SK-N-SH (cell line): Measurements from ENCODE around the gene WDR27. TPM values are rescaled to one million over a fixed set of nuclear protein-coding genes. Genes with fewer than 3 reads are reported as not detected.

Source experiments
- CTCF ChIA-PET: fragments of 300-600, 350-600 bp; formaldehyde crosslinking; extraction: SDS; loops from one replicate; lab custom pipeline; 2021; lab: Yijun Ruan, JAX
- POLR2A ChIA-PET: fragments of 350-600 bp; sonication (Branson Sonifier 250); formaldehyde crosslinking; extraction: SDS; loops from one replicate; lab custom pipeline; 2020; ENCODE audit warnings: antibody characterized with exemption, inconsistent platforms; lab: Yijun Ruan, JAX
- DNase-seq: peaks from one replicate; pipeline ENCODE4 v3.0.0; 2012
- H2AFZ ChIP-seq: fragments of 200-600 bp; sonication (generic); 2 replicates; pipeline ENCODE4 v1.8.1; 2016; ENCODE audit warnings: antibody characterized with exemption, mild to moderate bottlenecking, low read depth
- H3F3A ChIP-seq: fragments of 200-600 bp; sonication (generic); replicated peaks from 2 replicates; pipeline ENCODE3; 2016; ENCODE audit warnings: antibody characterized with exemption, mild to moderate bottlenecking; ENCODE audit not compliant: insufficient read depth
- H3K27ac ChIP-seq, 2 experiments: fragments of 200-500 bp in 1 of 2; fragments of 200-600 bp in 1 of 2; sonication (Bioruptor generic) in 1 of 2; sonication (generic), shearing (Covaris generic) in 1 of 2; 2 replicates each; pipeline versions ENCODE4 v1.5.1 to v1.6.1; 2014 to 2016; ENCODE audit warnings: low read depth in 2 of 2, inconsistent platforms in 1 of 2, low read length in 1 of 2, mild to moderate bottlenecking in 1 of 2, mixed read lengths in 1 of 2
- H3K27me3 ChIP-seq: fragments of 200-600 bp; sonication (generic), shearing (Covaris generic); 2 replicates; pipeline ENCODE4 v1.6.1; 2016; ENCODE audit warnings: mixed run types; ENCODE audit not compliant: insufficient read depth
- H3K36me3 ChIP-seq, 2 experiments: fragments of 200-500 bp in 1 of 2; fragments of 200-600 bp in 1 of 2; sonication (Bioruptor generic) in 1 of 2; sonication (generic) in 1 of 2; replicated peaks in 1 of 2; 2 replicates each; pipeline versions ENCODE3 to v1.5.1; 2014 to 2016; ENCODE audit warnings: low read length in 1 of 2, mild to moderate bottlenecking in 1 of 2; ENCODE audit not compliant: insufficient read depth in 2 of 2, control insufficient read depth in 1 of 2
- H3K4me1 ChIP-seq, 2 experiments: fragments of 200-500 bp in 1 of 2; fragments of 200-600 bp in 1 of 2; sonication (Bioruptor generic) in 1 of 2; sonication (generic), shearing (Covaris generic) in 1 of 2; 2 replicates each; pipeline versions ENCODE4 v1.5.1 to v1.6.1; 2014 to 2016; ENCODE audit warnings: low read depth in 1 of 2, low read length in 1 of 2, mixed run types in 1 of 2; ENCODE audit not compliant: insufficient read depth in 2 of 2, control insufficient read depth in 1 of 2
- H3K4me2 ChIP-seq: fragments of 200-600 bp; sonication (generic), shearing (Covaris generic); 2 replicates; pipeline ENCODE4 v1.6.1; 2017; ENCODE audit warnings: mixed run types
- H3K4me3 ChIP-seq, 2 experiments: fragments of 200-500 bp in 1 of 2; fragments of 200-600 bp in 1 of 2; sonication (Bioruptor generic) in 1 of 2; sonication (generic), shearing (Covaris generic) in 1 of 2; 2 replicates each; pipeline versions ENCODE4 v1.5.1 to v1.8.1; 2014 to 2016; ENCODE audit warnings: low read depth in 2 of 2, inconsistent platforms in 1 of 2, low read length in 1 of 2, mild to moderate bottlenecking in 1 of 2, mixed read lengths in 1 of 2, moderate library complexity in 1 of 2
- H3K79me2 ChIP-seq: fragments of 200-600 bp; sonication (generic); 2 replicates; pipeline ENCODE4 v1.8.1; 2017; ENCODE audit warnings: mild to moderate bottlenecking; ENCODE audit not compliant: insufficient read depth
- H3K9ac ChIP-seq: fragments of 200-600 bp; sonication (generic); 2 replicates; pipeline ENCODE4 v1.6.1; 2017; ENCODE audit warnings: mixed run types
- H3K9me2 ChIP-seq: fragments of 200-600 bp; sonication (generic); 2 replicates; pipeline ENCODE4 v1.6.1; 2017; ENCODE audit warnings: mixed run types
- H3K9me3 ChIP-seq: fragments of 200-600 bp; sonication (generic); 2 replicates; pipeline ENCODE4 v1.6.1; 2017; ENCODE audit warnings: mixed run types, mild to moderate bottlenecking, moderate library complexity
- H4K20me1 ChIP-seq: fragments of 200-600 bp; sonication (generic); 2 replicates; pipeline ENCODE4 v1.6.1; 2017; ENCODE audit warnings: mild to moderate bottlenecking, mixed run types; ENCODE audit not compliant: insufficient read depth
- EP300 ChIP-seq, 2 experiments: IDR thresholded peaks; 2 replicates each; pipeline versions ENCODE4 v1.4.0 to v1.6.1; 2012; ENCODE audit warnings: borderline replicate concordance in 1 of 2, low read depth in 1 of 2, low read length in 1 of 2
- FOSL2 ChIP-seq: IDR thresholded peaks from 2 replicates; pipeline ENCODE4 v1.4.0; 2012; ENCODE audit warnings: low read depth, mild to moderate bottlenecking, moderate library complexity, borderline replicate concordance
- FOXJ3 ChIP-seq: sonication (generic); formaldehyde crosslinking; IDR thresholded peaks from 2 replicates; pipeline ENCODE4 v1.5.1; 2020; ENCODE audit warnings: mild to moderate bottlenecking, missing genetic modification reagents
- GABPA ChIP-seq: IDR thresholded peaks from 2 replicates; pipeline ENCODE4 v1.4.0; 2012; ENCODE audit warnings: low read depth, mild to moderate bottlenecking
- GATA2 ChIP-seq: sonication (generic); formaldehyde crosslinking; IDR thresholded peaks from 2 replicates; pipeline ENCODE4 v1.5.0; 2020; ENCODE audit warnings: mild to moderate bottlenecking, missing genetic modification reagents
- JUND ChIP-seq: IDR thresholded peaks from 2 replicates; pipeline ENCODE4 v1.4.0; 2012
- MXI1 ChIP-seq: IDR thresholded peaks from 2 replicates; pipeline ENCODE4 v1.6.1; 2012; ENCODE audit warnings: mild to moderate bottlenecking, low read depth, low read length, improper control_type of control experiment
- NFIC ChIP-seq: IDR thresholded peaks from 2 replicates; pipeline ENCODE4 v1.4.0; 2012; ENCODE audit warnings: borderline replicate concordance
- POLR2AphosphoS5 ChIP-seq: IDR thresholded peaks from 2 replicates; pipeline ENCODE4 v1.6.1; 2012; ENCODE audit warnings: low read depth, low read length
- RCOR1 ChIP-seq: fragments of 150-350 bp; IDR thresholded peaks from 2 replicates; pipeline ENCODE4 v1.6.1; 2017; ENCODE audit warnings: antibody characterized with exemption, low read length
- TAF1 ChIP-seq: IDR thresholded peaks from 2 replicates; pipeline ENCODE4 v1.6.1; 2012; ENCODE audit warnings: low read depth, mild to moderate bottlenecking, low read length, moderate library complexity, borderline replicate concordance
- YY1 ChIP-seq: IDR thresholded peaks from 2 replicates; pipeline ENCODE4 v1.4.0; 2012; ENCODE audit warnings: low read depth, mild to moderate bottlenecking
- WGBS: methylation state at CpG from one replicate; pipeline ENCODE4 v1.1.6; 2017; ENCODE audit warnings: low lambda C conversion rate; 5-methylcytosine and 5-hydroxymethylcytosine counted together
- polyA plus RNA-seq, 3 experiments: library from polyadenylated mRNA; depleted of rRNA; stranded (reverse); fragments of >200 nt; gene quantifications; 2 replicates each; pipeline ENCODE4 v1.2.3, GENCODE V29; 2012
- TF ChIP-seq, protein P1 (sequence below): IDR thresholded peaks from 2 replicates; pipeline ENCODE4; 2012
- TF ChIP-seq, protein P2 (sequence below): IDR thresholded peaks from 2 replicates; pipeline ENCODE4 v1.6.1; 2012; ENCODE audit warnings: mild to moderate bottlenecking, low read depth, low read length, moderate library complexity
- TF ChIP-seq, protein P3 (sequence below): fragments of 150-350 bp; IDR thresholded peaks from 2 replicates; pipeline ENCODE4 v1.6.1; 2016; ENCODE audit warnings: mild to moderate bottlenecking, low read depth, low read length

Gene WDR27
- polyA plus RNA-seq, 1 of the 3 experiments (the other 2 are of a cell fraction): 55.6 TPM

DNA sequence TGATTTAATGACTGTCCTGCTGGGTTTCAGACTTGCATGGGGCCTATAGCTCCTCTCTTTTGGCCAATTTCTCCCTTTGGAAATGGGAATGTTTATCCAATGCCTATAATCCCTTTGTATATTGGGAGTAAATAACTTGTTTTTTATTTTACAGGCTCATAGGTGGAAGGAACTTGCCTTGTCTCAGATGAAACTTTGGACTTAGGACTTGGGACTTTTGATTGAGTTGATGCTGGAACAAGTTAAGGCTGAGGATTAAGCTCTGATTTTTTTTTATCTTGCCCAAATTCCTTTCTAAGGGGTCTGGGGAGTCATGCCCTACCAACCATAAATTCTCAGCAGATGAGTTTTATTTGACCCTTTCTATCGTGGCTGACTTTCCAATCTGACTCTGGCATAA is 23.5 kb downstream of the WDR27 start:
- Histone ChIP-seq H3K27ac (no peak overlapping the region), H3K4me2 (no peak overlapping the region), H3F3A (no peaks in the 10 kb centered on the region), H3K36me3 (peaks cover 22 to 44% of the 10 kb centered on the region in 2 experiments), H3K9me2 (no peaks in the 10 kb centered on the region), H4K20me1 (no peaks in the 10 kb centered on the region), H3K9me3 (no peaks in the 10 kb centered on the region), H3K4me3 (no peak overlapping the region), H3K9ac (no peak overlapping the region), H3K27me3 (no peaks in the 10 kb centered on the region), H3K4me1 (no peaks in the 10 kb centered on the region), H2AFZ (no peak overlapping the region), H3K79me2 (peaks cover 12% of the 10 kb centered on the region; the same call in 1 of the 2 replicates)
- ChIA-PET CTCF (interaction anchor here (0.7 kb wide), 1 partner anchor 14 kb away, joined by 3 read pairs; no protein-coding TSS in a partner anchor), POLR2A (no interaction called here)
- TF ChIP-seq GABPA (no peak), TAF1 (no peak), YY1 (no peak), NFIC (no peak), EP300 (IDR thresholded peaks at IDR 0.05; ENCODE audit: borderline replicate concordance in 1 of 2, low read depth in 1 of 2, low read length in 1 of 2) (no peak), POLR2AphosphoS5 (no peak), FOSL2 (no peak), GATA2 (CRISPR knock-in tag) (no peak), RCOR1 (no peak), FOXJ3 (CRISPR knock-in tag) (no peak), MXI1 (no peak), JUND (no peak)
- TF ChIP-seq, protein P1, sequence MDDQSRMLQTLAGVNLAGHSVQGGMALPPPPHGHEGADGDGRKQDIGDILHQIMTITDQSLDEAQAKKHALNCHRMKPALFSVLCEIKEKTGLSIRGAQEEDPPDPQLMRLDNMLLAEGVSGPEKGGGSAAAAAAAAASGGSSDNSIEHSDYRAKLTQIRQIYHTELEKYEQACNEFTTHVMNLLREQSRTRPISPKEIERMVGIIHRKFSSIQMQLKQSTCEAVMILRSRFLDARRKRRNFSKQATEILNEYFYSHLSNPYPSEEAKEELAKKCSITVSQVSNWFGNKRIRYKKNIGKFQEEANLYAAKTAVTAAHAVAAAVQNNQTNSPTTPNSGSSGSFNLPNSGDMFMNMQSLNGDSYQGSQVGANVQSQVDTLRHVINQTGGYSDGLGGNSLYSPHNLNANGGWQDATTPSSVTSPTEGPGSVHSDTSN: no peak
- TF ChIP-seq, protein P2, sequence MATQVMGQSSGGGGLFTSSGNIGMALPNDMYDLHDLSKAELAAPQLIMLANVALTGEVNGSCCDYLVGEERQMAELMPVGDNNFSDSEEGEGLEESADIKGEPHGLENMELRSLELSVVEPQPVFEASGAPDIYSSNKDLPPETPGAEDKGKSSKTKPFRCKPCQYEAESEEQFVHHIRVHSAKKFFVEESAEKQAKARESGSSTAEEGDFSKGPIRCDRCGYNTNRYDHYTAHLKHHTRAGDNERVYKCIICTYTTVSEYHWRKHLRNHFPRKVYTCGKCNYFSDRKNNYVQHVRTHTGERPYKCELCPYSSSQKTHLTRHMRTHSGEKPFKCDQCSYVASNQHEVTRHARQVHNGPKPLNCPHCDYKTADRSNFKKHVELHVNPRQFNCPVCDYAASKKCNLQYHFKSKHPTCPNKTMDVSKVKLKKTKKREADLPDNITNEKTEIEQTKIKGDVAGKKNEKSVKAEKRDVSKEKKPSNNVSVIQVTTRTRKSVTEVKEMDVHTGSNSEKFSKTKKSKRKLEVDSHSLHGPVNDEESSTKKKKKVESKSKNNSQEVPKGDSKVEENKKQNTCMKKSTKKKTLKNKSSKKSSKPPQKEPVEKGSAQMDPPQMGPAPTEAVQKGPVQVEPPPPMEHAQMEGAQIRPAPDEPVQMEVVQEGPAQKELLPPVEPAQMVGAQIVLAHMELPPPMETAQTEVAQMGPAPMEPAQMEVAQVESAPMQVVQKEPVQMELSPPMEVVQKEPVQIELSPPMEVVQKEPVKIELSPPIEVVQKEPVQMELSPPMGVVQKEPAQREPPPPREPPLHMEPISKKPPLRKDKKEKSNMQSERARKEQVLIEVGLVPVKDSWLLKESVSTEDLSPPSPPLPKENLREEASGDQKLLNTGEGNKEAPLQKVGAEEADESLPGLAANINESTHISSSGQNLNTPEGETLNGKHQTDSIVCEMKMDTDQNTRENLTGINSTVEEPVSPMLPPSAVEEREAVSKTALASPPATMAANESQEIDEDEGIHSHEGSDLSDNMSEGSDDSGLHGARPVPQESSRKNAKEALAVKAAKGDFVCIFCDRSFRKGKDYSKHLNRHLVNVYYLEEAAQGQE: no peak
- TF ChIP-seq, protein P3, sequence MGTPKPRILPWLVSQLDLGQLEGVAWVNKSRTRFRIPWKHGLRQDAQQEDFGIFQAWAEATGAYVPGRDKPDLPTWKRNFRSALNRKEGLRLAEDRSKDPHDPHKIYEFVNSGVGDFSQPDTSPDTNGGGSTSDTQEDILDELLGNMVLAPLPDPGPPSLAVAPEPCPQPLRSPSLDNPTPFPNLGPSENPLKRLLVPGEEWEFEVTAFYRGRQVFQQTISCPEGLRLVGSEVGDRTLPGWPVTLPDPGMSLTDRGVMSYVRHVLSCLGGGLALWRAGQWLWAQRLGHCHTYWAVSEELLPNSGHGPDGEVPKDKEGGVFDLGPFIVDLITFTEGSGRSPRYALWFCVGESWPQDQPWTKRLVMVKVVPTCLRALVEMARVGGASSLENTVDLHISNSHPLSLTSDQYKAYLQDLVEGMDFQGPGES: no peak
- DNase-seq: no peak
- 95% methylated on average over 1 of the region's 1 CpG for WGBS
